Type B pancreatic cell (in vitro differentiated cells): Measurements from ENCODE around the gene FILIP1. TPM values are rescaled to one million over a fixed set of nuclear protein-coding genes. Genes with fewer than 3 reads are reported as not detected.
A peak's percentile ranks its signal among the peaks of the same experiment; 100 is the strongest.

Source experiments
- DNase-seq: peaks from one replicate; pipeline ENCODE4 v3.0.0; 2021; ENCODE audit warnings: mixed read lengths; ENCODE audit not compliant: unreplicated experiment; ENCODE audit errors: extremely low spot score
- H3K27ac Mint-ChIP-seq: 2 replicates; pipeline ENCODE4 v1.8.0; 2021; ENCODE audit warnings: mild to moderate bottlenecking, mixed read lengths
- H3K27me3 Mint-ChIP-seq: 2 replicates; pipeline ENCODE4 v1.8.0; 2021; ENCODE audit warnings: mixed read lengths
- H3K36me3 Mint-ChIP-seq: 2 replicates; pipeline ENCODE4 v1.8.0; 2021; ENCODE audit warnings: mixed read lengths
- H3K4me1 Mint-ChIP-seq: one replicate; pipeline ENCODE4 v1.8.0; 2021; ENCODE audit warnings: mixed read lengths; ENCODE audit not compliant: unreplicated experiment
- H3K4me3 Mint-ChIP-seq: 2 replicates; pipeline ENCODE4 v1.8.0; 2021; ENCODE audit warnings: mild to moderate bottlenecking, mixed read lengths
- H3K9me3 Mint-ChIP-seq: 2 replicates; pipeline ENCODE4 v1.8.0; 2021; ENCODE audit warnings: mixed read lengths
- CTCF ChIP-seq: fragments of 200-600 bp; sonication (generic); conservative IDR thresholded peaks from 2 replicates; pipeline ENCODE4 v1.5.0; 2021; ENCODE audit warnings: antibody characterized with exemption, mild to moderate bottlenecking
- total RNA-seq: library from RNA; stranded (reverse); gene quantifications from 2 replicates; pipeline ENCODE4 v1.2.1, GENCODE V29; 2021; ENCODE audit warnings: low replicate concordance

The FILIP1 gene
- total RNA-seq, 1 donor from 2014 or later, result 5.0 TPM

GRCh38 chr6:75272145-75272840 lies 221.3 kb downstream of the FILIP1 start:
- peaks cover 35% of the 10 kb centered on the region for H3K4me1 Mint-ChIP-seq
- TF ChIP-seq CTCF, result no peak
- no peak for DNase-seq
- H3K27me3 Mint-ChIP-seq, result no peaks in the 10 kb centered on the region
- H3K9me3 Mint-ChIP-seq, result peaks cover 20% of the 10 kb centered on the region
- H3K4me3 Mint-ChIP-seq, result no peak overlapping the region
- peak overlapping the region; percentile 86 for H3K27ac Mint-ChIP-seq
- H3K36me3 Mint-ChIP-seq, result peaks cover 70% of the 10 kb centered on the region

DNA sequence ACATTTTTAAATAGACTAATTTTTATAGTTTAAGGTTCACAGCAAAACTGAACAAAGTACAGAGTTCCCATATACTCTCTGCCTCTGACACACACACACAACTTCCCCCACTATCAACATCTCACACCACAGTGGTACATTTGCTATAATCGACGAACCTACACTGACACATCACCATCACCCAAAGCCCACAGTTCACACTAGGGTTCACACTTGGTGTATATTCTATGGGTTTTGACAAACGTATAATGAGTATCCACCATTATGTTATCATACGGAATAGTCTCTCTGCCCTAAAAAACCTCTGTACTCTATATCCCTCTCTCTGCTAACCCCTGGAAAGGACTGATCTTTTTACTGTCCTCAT lies 224.6 kb downstream of the FILIP1 start:
- Mint-ChIP-seq H3K36me3 (peaks cover 42% of the 10 kb centered on the region), H3K27me3 (no peaks in the 10 kb centered on the region), H3K4me3 (no peak overlapping the region), H3K9me3 (peaks cover 13% of the 10 kb centered on the region), H3K27ac (peak overlapping the region; percentile 17), H3K4me1 (peaks cover 26% of the 10 kb centered on the region)
- no peak for DNase-seq
- TF ChIP-seq CTCF, result no peak

DNA sequence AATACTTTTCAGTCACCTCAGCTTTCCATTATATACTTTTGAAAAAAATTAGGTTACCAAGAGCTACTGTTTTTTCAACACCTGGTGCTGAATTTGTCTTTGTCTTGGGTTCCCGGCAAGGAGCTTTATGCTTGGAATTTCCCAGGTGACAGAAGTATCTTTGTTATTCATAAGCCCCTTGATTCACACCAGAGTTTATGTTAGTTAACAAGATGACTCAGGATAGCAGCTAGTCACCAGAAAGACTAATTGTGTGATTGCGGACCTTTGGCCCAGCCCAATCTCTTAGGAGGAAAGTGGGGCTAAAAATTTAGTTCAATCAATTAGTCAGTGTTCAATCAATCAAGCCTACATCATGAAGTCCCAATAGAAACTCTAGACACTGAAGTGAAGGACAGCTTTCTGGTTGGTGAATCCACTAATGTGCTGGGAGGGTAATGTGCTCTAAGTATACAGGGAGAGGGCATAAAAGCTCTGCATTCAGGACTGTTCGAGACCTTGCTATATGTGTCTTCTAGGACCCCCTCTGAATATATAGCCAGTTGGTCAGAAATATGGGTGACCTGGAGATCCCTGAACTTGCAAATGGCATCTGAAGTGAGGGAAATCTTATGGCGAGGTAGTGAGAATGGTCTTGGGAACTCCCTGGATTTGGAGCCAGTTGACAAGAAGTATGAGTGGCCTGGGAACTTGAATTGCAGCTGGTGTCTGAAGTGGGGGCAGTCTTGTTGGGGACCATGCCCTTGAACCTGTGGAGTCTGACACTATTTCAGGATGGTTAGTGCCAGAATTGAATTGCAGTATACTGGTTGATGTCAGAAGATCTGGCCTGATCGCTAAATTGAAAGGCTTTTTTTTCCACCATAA lies 225.2 kb downstream of the FILIP1 start:
- TF ChIP-seq CTCF, result no peak
- no peaks in the 10 kb centered on the region for H3K27me3 Mint-ChIP-seq
- peaks cover 26% of the 10 kb centered on the region for H3K4me1 Mint-ChIP-seq
- peaks cover 38% of the 10 kb centered on the region for H3K36me3 Mint-ChIP-seq
- H3K9me3 Mint-ChIP-seq, result peaks cover 13% of the 10 kb centered on the region
- peak overlapping the region; percentile 17 for H3K27ac Mint-ChIP-seq
- peak overlapping the region; percentile 12 for H3K4me3 Mint-ChIP-seq
- DNase-seq, result no peak

DNA sequence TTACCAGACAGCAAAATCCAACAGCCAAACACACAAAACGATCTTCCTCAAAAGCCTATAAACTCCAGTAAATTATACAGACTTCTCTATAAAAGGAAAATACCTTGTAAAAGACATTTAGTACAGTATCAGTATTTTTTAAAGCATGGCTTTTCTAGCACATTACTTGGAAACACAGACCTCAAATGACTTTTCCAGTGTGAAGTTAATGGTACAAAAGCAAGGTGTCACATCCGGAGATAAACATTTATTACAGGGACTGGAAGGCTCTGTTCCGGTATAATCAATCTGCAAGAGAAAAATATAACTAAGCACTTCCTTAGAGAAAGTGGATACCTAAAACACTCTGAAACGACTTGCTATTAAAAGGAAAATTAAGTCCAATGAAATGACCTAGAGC lies 226.1 kb downstream of the FILIP1 start:
- TF ChIP-seq CTCF, result no peak

DNA sequence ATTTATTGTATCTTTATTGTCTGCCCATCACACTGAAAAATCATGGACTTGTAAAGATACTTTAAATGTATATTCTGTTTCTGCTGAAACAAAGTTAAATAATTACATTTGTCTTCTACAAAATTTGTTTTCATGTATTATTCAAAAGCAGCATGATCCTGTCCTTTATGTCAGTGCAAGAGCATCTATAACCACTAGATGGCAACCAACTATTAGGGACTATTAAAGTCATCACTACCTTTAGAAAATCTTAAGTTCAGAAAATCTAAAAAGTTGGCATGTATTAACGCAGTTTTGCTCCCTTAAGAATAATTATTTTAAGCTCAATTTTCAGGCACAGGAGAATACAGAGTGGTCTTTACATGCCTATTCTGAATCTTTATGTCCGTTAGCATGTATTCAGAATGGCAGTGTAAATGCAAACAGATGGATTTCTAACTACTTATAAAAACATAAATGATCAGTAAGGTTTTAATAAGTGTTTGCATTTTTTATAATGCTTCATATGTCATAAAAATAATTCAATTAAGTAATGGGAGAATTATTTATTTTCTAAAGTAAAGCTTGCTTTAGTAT lies 226.8 kb downstream of the FILIP1 start:
- TF ChIP-seq CTCF, result peak; percentile 91
- no peak for DNase-seq
- H3K27ac Mint-ChIP-seq, result peak overlapping the region; percentile 55
- H3K4me3 Mint-ChIP-seq, result peak overlapping the region; percentile 67
- H3K27me3 Mint-ChIP-seq, result no peaks in the 10 kb centered on the region
- H3K9me3 Mint-ChIP-seq, result peaks cover 11% of the 10 kb centered on the region
- peaks cover 24% of the 10 kb centered on the region for H3K36me3 Mint-ChIP-seq
- H3K4me1 Mint-ChIP-seq, result peaks cover 26% of the 10 kb centered on the region

More for the DNA sequence above, 226.1 kb downstream of the FILIP1 start:
- peak overlapping the region; percentile 17 for H3K27ac Mint-ChIP-seq
- peaks cover 13% of the 10 kb centered on the region for H3K9me3 Mint-ChIP-seq
- peak overlapping the region; percentile 65 for H3K4me3 Mint-ChIP-seq
- DNase-seq, result no peak
- H3K4me1 Mint-ChIP-seq, result peaks cover 26% of the 10 kb centered on the region
- H3K27me3 Mint-ChIP-seq, result no peaks in the 10 kb centered on the region
- H3K36me3 Mint-ChIP-seq, result peaks cover 31% of the 10 kb centered on the region
